Left lung (tissue), 10 donors: ENCODE results near the gene OR2A2. TPM values are rescaled to one million over a fixed set of nuclear protein-coding genes. Genes with fewer than 3 reads are reported as not detected.

Experiments used
- ATAC-seq: fragments of 200-7000 bp; cut with Tn5 transposase; one replicate; pipeline ENCODE4 v1.9.1; 2020; ENCODE audit warnings: moderate library complexity
- DNase-seq, 4 donors: peaks; one replicate each; pipeline ENCODE4 v3.0.0-alpha.2; 2013 to 2020
- H3K27ac ChIP-seq, 2 donors: fragments of 200-600 bp; sonication (generic) in 1 of 2; one replicate each; pipeline versions ENCODE4 v1.5.0 to v1.8.0; 2020 to 2021
- H3K27me3 ChIP-seq, 2 donors: fragments of 200-600 bp; sonication (generic) in 1 of 2; one replicate each; pipeline versions ENCODE4 v1.5.0 to v1.8.0; 2020 to 2021
- H3K36me3 ChIP-seq, 2 donors: fragments of 200-600 bp; sonication (generic) in 1 of 2; one replicate each; pipeline versions ENCODE4 v1.5.0 to v1.8.0; 2020 to 2021
- H3K4me1 ChIP-seq, 2 donors: fragments of 200-600 bp; one replicate each; pipeline ENCODE4 v1.8.0; 2021
- H3K4me3 ChIP-seq, 2 donors: fragments of 200-600 bp; sonication (generic) in 1 of 2; one replicate each; pipeline versions ENCODE4 v1.5.0 to v1.8.0; 2020 to 2021; ENCODE audit warnings: mild to moderate bottlenecking in 1 of 2
- H3K9me3 ChIP-seq, 2 donors: fragments of 200-600 bp; sonication (generic) in 1 of 2; one replicate each; pipeline versions ENCODE4 v1.5.0 to v1.8.0; 2020 to 2021
- CTCF ChIP-seq, 2 donors: fragments of 200-600 bp; sonication (generic) in 1 of 2; IDR thresholded peaks; one replicate each; pipeline versions ENCODE4 v1.5.0 to v1.8.0; 2021; ENCODE audit warnings: antibody characterized with exemption in 2 of 2
- intact Hi-C, 2 donors: fragments of 100-400 bp; cut with DNase I; formaldehyde crosslinking; loops; one replicate each; pipeline versions ENCODE4 v1.11.2 to v1.14.2; 2022
- polyA plus RNA-seq, 6 donors: library from polyadenylated mRNA; unstranded; fragments of 120-200 nt; gene quantifications; one replicate each; pipeline ENCODE4 v1.2.1, GENCODE V29; 2013; ENCODE audit not compliant: insufficient read length in 6 of 6
- total RNA-seq, 2 donors: library from RNA; stranded (reverse); fragmentation: NEBNext Ultra II Directional; extraction: Animal tissue kit (Norgen Biotek cat#: 25700); gene quantifications; one replicate each; pipeline ENCODE4 v1.2.1, GENCODE V29; 2021
- donor health status: DM: no; HTN: yes; CAD: no.
- donor health status: DM: no; HTN: no; CAD: no.

OR2A2 gene
- total and polyA plus RNA-seq, 8 donors, result not detected

DNA sequence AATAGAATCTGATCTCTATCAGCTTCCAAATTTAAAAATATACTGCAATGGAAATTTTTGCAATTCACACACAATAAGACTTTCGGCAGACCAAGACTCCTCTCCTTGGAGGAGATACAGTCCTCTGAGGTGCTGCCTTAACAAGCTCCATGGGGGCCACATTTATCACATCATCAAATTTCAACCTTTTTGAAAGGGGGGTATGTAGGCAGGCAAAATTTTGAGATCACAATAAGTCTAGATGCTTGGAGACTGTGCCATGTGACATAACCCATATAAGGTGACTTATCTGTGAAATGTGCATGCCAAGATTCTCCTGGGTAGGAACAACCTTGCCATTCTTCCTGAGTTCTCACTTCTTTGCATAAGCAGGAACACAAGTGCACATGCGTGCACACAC is 23.4 kb upstream of the OR2A2 start, which contains the start of gene OR2A12:
TSS of gene OR2A12 (plus strand) at position 301 of the 400 bp plus-strand sequence. CDS start 8,830 bp downstream, outside the sequence.
- DNase-seq (no peak), ATAC-seq (no peak)
- no peak for TF ChIP-seq CTCF (IDR thresholded peaks at IDR 0.05)
- Histone ChIP-seq H3K27ac (no peak within 1 kb of the TSS), H3K36me3 (no peaks in the 10 kb centered on the region), H3K4me1 (no peaks in the 10 kb centered on the region), H3K9me3 (peaks cover 0 to 5% of the 10 kb centered on the region in 2 donors), H3K27me3 (peaks cover 0 to 4% of the 10 kb centered on the region in 2 donors), H3K4me3 (no peak within 1 kb of the TSS)
- intact Hi-C loops, result no loop called here

DNA sequence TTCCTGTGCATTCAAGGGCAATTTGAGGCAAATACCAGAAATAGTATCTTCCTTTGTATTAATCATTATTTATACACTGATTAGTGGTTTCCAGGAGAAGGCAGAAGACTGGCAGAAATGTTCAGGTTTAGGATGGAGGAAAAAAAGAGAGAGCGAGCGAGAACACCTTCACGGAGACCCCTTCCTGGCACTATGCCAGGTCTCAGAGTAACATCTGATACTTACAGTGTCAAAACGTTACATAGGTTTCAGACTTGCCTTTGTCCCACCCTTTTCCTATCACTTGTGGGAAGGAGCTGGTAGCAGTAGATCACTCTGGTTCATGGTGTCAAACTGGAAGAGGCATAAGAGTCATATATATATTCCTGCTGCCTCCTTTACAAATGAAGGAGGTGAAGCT is 22.7 kb upstream of the OR2A2 start:
- Histone ChIP-seq H3K4me1 (no peaks in the 10 kb centered on the region), H3K4me3 (no peak overlapping the region), H3K36me3 (no peaks in the 10 kb centered on the region), H3K9me3 (peaks cover 0 to 8% of the 10 kb centered on the region in 2 donors), H3K27me3 (peaks cover 0 to 4% of the 10 kb centered on the region in 2 donors), H3K27ac (no peak overlapping the region)
- TF ChIP-seq CTCF (IDR thresholded peaks at IDR 0.05), result no peak
- no peak for ATAC-seq
- intact Hi-C loops, result no loop called here
- no peak for DNase-seq

GRCh38 chr7:144087230-144087629 is 22.2 kb upstream of the OR2A2 start:
- TF ChIP-seq CTCF (IDR thresholded peaks at IDR 0.05), result no peak
- Histone ChIP-seq H3K4me3 (no peak overlapping the region), H3K9me3 (peaks cover 0 to 8% of the 10 kb centered on the region in 2 donors), H3K27ac (no peak overlapping the region), H3K4me1 (no peaks in the 10 kb centered on the region), H3K27me3 (peaks cover 0 to under 1% of the 10 kb centered on the region in 2 donors), H3K36me3 (no peaks in the 10 kb centered on the region)
- DNase-seq, result no peak
- no peak for ATAC-seq
- intact Hi-C loops, result no loop called here

DNA sequence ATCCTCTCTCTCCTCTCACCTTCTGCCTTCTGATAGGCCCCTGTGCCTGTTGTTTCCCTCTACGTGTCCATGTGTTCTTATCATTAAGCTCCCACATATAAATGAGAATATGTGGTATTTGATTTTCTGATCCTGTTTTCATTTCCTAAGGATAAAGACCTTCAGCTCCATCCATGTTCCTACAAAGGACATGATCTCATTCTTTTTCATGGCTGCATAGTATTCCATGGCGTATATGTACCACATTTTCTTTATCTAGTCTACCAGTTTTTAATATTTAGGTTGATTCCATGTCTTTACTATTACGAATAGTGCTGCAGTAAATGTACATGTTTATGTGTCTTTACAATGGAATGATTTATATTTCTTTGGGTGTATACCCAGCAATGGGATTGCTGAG is 18.7 kb upstream of the OR2A2 start:
- DNase-seq (no peak), ATAC-seq (no peak)
- Histone ChIP-seq H3K27ac (no peak overlapping the region), H3K4me1 (no peaks in the 10 kb centered on the region), H3K4me3 (no peak overlapping the region), H3K27me3 (peaks cover 0 to 8% of the 10 kb centered on the region in 2 donors), H3K36me3 (no peaks in the 10 kb centered on the region), H3K9me3 (peaks cover 0 to 8% of the 10 kb centered on the region in 2 donors)
- intact Hi-C loops, result no loop called here
- no peak for TF ChIP-seq CTCF (IDR thresholded peaks at IDR 0.05)

GRCh38 chr7:144098776-144099175 is 10.6 kb upstream of the OR2A2 start:
- no peak for DNase-seq
- no peak for ATAC-seq
- no peak for TF ChIP-seq CTCF (IDR thresholded peaks at IDR 0.05)
- intact Hi-C loops, result no loop called here
- no peaks in the 10 kb centered on the region for H3K9me3 ChIP-seq
- H3K27ac ChIP-seq, result no peak overlapping the region
- H3K36me3 ChIP-seq, result no peaks in the 10 kb centered on the region
- no peaks in the 10 kb centered on the region for H3K4me1 ChIP-seq
- no peak overlapping the region for H3K4me3 ChIP-seq
- peaks cover 0 to 43% of the 10 kb centered on the region in 2 donors for H3K27me3 ChIP-seq
